Activated naive CD8-positive, alpha-beta T cell treated with anti-CD3 and anti-CD28 coated beads, Interleukin-2, amount 50 U/mL, for 16 hours (primary cell): ENCODE data around the gene CYP19A1.
"Not testable (repeated sequence)": the region's sequence is repeated elsewhere in the genome, so short reads cannot be mapped to it uniquely, and the experiment has no call there.

ENCODE experiments used
- DNase-seq: peaks from one replicate; pipeline ENCODE4 v3.0.0-alpha.2; 2020; ENCODE audit warnings: low read depth, low spot score

The CYP19A1 gene

DNA sequence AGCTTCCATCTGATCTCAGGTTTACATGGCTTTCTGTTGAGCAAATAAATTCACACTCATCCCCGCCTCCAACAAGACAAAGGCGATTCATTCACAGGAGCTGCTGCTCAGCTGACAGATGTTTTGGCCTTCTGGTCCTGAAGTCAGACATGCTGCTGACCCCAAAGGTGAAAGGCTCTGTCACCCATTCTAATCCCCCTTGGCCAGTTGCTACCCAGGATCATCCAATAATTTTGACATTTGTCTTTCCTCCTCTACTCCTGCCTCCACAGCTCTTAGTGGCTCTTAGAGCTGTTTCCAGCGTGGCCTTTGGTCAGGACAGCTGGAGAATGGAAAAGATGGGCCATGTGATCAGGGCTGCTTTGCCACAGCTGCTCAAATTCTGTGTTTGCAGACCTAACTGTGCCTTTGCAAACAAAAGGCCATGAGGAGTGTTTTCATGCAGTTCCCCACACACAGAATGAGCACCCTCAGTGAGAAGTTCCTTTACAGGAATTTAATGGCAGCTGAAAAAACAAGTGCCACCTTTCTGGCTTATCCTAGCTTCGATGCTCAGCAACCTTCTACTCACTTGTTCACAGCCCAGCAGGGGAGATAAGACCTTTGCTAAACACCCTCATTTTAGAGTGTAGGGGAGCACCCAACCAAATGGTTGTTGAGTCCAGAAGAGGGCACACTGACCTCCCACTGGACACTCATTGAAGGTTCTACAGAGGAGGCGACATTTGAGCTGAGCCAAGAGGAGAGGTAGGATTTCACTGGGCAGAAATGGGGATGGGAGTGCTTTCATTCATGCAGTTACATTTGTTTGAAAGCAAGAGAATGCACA, 39.0 kb downstream of the CYP19A1 start:
- no peak for DNase-seq

DNA sequence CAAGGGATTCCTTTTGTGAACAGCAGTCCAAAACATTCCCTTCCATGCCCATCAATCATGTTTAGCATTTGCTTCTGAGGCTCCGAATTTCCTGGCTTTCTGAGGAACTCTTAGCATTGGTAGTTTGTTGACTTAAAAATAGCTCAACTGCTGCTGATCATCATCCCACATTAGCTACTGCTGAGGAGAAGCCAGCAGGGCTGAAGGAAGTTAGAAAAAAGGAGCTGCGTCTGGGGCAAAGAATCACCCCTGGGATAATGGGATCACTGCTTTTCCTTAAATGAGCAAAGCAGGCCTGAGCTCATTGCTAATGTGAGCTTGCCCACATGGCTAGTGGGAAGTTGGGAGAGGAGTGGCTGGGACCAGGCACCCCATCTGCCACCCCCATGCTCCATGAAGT, 39.8 kb downstream of the CYP19A1 start:
- no peak for DNase-seq

DNA sequence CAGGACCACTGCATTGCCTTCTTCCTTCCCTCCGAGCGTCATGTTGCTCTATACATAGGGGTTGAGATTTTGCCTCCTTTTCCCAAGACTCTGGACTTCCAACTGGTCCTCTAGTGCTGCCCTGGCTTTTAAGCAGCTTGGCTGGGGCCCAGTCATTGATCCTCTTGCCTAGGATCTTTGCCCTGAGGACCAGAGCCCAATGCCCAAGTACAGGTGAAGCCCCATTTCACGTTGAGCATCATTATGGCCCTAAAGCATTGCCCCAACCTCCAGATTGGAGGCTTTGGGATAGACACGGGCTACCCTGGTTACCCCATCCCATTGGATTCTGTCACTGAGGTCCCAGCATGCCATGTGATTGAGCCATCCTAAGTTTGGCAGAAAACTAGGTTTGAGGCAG, 47.7 kb downstream of the CYP19A1 start:
- DNase-seq, result no peak

DNA sequence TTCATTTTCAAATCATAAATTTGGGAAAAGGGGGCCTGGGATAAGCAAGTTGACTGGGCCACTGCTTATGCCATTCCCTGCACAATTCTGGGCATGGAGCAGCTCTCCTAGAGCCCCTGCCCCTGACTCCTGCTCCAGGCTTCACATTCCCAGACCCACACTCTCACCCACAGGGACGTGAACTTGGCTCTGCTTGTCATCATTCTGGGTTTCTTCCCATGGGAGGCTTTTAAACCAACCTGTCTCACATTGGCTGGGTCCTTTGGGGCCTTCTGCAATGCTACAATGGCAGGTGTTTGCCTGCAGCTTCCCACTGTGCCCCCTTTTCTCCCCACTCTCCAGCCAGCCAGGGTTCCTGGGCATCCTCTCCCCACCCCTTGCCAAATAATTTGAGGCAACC, 49.1 kb downstream of the CYP19A1 start:
- DNase-seq, result no peak

DNA sequence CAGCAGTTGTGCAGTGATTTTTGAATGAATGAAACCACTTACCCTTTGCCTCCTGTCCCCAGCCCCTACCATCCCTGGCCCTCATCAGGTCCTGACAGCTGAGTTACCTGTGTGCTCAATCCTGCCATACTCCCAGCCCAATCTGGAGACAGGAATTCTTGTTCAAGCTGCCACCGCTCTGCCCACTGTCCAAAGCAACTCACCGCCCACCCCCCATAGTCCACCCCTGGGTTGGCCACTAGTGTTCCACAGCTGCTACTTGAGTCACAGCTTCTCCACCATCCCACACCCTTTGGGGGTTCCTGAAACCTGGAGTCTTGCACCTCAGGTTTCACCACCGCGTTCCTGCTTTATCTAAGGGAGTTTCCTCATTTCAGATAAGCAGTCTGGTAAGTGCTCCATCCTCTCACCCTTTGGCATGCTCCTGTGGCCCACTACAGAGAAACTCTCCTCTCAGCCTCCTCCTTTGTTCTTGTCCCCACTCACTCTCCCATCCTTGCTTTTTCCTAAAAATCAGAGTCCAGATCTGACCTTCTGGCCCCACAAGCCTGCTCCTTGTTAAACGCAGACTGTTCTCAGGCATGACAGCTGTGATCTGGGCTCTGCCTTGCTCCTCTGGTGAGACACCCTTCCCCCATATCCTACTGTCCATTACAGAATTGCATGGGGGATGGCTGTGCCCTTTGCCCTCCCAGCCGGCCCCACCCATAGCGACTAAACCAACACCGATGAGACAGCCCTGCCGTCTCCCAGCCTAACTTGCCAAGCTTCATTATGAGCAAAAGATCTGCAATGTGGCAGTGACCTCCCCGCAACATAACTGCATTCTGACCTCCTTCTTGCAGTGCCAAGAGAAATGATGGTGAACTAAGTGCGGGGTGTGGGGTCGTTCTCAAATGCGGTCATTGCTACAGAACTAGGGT, 50.0 kb downstream of the CYP19A1 start:
- DNase-seq, result no peak

DNA sequence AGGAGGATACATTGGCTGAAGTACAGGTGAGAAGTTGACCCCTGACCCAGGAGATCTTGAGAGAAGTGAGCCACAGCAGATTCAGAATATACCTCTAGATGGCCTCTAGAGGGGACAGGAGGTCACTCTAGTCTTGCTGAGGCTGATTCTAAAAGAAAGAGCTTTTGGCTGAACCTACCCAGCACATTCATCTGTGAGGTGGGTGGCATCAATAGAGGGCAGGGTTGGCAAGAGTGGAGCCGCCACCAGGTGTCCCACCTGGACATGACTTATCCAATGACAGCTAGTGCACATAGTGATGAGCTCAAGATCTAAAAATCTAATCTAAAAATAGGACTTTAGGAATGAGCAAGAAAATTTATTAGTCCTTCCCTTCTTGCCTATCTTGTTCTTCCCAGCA, 51.6 kb downstream of the CYP19A1 start:
- DNase-seq, result no peak

DNA sequence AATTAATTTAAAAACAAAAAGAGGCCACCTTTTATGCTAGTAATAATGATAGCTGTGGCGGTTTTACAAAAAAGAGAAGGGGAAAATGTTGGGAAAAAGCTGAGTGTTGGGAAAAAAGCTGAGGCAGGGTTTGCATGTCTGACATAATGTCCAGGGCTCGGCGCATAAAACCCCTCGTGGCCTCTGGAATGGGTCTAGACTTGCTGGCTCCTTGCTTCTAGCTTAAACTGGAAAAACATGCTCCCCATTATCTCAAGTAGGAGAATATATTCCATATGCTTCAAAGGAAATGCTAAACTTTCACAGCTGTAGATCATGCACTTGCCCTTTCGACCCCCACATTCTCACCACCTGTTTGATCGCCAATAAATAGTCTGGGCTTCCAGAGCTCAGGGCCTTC, 53.0 kb downstream of the CYP19A1 start:
- DNase-seq, result no peak

DNA sequence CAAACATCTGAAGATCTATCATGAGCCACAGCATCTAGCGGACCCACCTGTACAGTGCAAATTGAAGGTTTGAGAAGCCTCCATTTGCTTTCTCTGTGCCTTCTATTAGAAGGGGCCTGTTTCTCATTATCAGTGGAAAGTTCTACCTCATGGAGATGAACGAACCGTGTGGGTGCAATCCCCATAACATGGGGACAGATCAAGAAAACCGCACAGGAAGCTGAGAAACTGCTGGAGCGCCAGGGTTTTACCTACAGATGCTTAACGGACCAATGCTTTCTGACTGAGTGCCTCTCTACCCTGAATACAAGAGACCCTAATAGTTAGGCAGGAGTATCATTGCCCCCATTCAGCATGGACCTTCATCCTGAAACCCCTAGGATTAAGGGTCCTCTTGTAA, 53.5 kb downstream of the CYP19A1 start:
- DNase-seq, result no peak

DNA sequence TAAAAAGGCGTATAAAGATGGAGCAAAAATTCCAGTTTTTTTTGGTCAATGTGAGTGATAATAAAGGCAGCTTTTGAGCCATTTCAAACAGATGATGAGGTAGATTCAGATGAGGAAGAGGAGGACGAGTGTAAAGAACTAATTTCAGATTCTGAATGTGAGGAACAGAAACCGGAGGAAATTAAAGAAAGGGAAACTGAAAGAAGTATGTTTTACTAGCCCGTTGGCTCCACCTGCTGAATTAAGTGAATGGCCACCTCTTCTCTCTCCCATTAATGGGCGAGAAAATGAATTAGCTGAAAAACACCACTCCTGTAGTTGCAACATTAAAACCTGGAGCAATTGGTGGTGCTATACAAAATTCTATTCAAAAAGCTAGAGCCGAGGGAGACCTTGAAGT, 55.4 kb downstream of the CYP19A1 start:
- no peak for DNase-seq

DNA sequence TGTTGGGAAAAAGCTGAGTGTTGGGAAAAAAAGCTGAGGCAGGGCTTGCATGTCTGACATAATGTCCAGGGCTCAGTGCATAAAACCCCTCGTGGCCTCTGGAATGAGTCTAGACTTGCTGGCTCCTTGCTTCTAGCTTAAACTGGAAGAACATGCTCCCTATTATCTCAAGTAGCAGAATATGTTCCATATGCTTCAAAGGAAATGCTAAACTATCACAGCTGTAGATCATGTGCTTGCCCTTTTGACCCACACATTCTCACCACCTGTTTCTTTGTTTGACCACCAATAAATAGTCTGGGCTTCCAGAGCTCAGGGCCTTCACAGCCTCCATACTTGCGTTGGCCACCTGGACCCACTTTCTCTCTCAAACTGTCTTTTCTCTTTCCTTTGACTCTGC, 56.2 kb downstream of the CYP19A1 start:
- not testable (repeated sequence) for DNase-seq

DNA sequence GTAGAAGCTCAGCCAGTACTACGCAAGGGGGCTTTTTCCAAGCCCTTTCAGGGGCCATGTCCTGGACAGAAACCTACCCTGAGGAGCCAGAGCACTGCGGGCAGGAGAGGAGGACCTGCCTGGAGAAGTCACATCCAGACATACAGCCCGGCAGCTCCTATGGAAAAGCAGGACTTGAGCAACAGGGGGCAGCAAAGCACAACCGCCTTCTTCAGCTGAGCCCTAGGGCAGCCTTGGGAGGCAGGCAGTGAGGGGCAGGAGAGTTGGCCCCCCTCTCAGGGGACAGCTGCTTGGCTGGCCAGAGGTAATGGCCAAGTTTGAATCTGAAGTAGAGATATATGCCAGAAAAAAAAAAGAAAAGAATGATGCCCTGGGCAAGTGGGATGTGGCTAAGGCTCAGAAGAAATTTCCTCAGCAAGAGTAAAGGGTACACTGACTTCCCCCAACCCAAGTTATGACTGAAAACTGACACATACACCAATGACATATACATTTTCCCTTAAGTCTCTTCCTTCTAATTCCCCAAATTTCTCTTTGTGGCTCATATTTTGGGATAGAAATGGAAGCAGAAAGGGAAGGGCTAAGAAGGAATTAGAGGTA, 56.9 kb downstream of the CYP19A1 start:
- DNase-seq, result no peak

DNA sequence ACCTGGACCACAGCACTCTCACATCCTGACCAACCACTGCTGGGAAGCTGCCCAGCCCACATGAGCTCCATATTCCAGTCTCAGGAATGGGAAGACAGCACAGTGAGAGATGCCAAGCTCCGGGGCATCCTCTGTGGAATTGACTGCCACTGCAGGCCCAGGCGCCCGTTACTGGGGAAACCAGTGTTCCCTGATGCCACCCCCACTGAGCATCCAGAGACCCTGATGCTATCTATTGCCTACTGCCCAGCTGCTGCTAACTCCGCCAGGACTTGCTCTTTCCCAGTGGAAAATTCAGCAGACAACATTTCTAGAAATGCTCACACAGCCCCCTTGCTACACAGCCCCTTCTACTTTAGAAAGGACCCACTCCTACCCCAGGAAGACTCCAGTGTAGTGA, 57.6 kb downstream of the CYP19A1 start:
- DNase-seq, result no peak

DNA sequence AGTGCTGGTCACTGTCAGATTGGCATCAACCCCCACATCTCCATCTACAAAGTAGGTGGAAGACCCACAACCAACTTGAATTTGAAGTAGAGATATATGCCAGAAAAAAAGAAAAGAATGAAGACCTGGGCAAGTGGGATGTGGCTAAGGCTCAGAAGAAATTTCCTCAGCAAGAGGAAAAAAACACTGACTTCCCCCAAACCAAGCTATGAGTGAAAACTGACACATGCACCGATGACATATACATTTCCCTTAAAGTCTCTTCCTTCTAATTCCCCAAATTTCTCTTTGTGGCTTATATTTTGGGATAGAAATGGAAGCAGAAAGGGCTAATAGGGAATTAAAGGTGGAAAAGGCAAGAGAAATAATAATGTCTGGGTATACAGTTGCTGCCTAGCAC, 59.0 kb downstream of the CYP19A1 start:
- DNase-seq, result no peak

DNA sequence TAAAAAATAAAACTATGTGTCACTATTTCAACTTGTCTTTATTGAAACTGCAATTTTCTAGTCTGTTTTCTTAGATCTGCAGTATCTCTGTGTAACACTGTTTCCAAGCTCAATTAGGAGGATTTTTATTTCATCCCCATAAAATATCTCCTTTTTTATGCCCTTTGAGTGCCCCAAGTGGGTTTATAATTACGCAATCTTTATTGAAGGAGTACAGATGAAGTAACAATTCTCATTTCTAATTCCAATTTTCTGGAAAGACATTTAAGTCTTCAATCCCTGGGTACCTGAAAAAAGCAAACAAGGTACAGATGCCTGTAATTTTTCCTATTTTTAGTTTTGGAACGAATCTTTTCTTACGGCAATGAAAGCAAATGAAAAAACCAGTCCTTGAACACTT, 61.3 kb downstream of the CYP19A1 start:
- no peak for DNase-seq

DNA sequence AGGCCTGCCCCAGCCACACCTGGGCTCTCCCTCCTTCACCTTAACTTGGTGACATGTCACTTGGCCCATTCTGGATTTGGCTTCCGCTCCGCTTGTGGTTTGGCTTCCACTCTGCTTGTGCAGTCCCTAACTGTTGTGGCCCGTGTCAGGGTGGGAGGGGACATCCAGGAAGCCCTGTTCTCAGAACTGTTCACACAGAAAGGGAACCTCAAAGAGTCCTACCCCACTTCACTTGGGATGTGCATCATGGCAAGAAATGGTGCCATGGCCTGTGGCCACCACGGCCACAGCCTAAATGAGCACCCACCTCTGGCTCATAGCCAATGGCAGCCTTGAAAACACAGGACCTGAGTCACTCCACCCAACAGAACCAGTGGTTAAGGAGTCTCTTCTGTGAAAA, 63.4 kb downstream of the CYP19A1 start:
- no peak for DNase-seq

DNA sequence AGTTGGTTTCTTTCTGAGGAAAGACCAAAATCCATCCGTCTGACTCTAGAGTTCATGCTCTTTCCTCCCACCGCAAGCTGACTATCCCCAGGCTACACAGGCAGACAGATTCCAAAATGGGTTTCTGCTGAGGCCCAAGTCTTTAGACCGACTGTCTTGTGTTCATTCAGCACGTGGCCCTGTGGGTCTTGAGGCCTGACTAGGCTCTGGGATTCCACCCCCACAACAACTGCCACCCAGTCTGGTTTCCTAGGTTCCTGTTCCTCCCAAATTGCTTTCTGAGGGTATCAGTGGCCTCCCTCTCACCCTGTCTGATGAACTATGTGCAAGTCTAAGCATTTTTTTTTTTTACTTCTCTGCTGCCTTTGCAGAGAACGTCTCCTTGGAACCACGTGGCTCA, 67.7 kb downstream of the CYP19A1 start:
- no peak for DNase-seq

DNA sequence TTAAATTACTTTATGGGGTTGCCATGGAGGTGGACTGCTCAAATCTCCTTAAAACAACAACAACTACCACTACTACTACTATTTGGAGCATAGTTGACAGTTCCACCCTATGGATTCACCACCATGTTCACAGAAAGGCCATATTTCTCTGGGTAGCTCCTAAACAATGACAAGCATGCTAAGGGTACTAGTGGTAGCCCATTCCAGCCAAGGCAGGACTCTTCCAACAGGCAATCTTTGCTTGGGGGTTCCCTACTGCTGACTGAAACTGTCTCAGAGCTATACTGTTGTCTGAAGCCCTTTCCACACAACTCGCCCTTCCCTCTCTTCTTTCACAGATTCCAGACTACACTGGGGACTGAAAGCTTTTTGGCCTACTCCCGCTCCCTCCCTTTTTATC, 68.9 kb downstream of the CYP19A1 start:
- no peak for DNase-seq

DNA sequence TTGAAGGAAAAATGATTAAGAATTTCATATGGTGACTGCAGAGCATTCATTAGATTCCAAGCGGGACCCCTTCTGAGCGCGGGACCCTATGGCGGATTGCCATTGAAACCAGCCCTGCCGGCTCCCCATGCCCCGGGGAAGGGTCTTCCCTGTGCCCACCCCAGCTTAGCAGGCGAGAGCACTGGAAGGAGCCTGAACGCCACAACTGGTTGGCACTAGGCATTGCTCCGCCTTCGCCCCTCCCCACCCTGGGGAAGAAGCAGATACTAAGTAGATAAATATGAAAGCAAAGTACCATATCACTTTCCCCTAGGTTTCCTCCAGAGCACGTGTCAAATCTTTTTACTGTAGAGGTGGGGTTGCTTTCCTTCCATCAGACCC, 70.7 kb downstream of the CYP19A1 start:
- DNase-seq, result no peak

DNA sequence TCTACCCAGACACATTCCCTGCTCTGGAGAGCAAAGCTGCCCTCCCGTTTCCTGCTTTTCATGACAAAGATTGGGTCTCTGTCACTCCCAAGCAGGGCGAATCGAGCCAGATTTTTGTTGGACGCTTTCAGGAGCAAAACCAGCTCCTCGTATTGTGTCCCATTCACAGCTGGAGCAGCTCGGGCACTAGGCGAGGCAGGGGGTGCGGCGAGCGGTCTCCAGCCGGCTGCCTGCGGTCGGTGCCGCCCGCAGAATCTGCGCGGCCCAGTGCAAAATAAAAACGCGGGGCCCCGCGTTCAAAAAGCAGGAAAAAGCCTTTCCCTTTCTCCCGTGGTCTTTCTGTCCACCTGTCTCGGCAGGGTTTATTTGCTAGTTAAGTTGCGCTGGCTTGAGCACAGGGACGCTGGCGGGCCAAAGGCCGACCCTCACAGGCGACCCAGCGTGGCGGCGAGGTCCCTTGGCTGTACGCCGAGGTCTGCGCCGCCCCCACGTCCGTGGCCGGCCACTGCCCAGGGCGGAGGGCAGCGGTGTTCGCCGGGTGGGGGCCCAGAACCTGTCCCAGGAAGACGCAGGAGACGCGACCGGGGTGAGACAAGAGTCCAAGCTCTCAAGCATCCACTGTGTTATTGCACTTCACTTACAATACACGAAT, 71.2 kb downstream of the CYP19A1 start:
- no peak for DNase-seq

DNA sequence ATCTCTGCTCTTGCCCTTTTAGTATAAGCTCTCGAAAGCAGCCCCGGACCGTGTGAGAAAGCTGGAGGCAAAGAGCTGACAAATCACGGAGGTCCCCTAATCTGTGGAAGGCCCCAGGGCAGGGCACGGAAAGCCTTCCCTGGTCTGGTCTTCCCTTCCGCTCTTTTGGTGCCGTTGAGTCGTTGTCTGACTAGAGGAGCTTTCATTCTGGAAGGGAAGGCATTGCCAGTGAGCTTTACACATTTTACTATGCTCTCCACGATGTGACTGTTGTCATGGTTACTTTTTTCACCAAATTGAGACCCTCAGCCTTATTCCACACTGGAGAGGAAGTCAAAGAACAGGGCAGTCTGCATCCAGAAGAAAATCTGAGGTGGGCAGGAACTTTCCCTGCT, 71.7 kb downstream of the CYP19A1 start:
- no peak for DNase-seq

DNA sequence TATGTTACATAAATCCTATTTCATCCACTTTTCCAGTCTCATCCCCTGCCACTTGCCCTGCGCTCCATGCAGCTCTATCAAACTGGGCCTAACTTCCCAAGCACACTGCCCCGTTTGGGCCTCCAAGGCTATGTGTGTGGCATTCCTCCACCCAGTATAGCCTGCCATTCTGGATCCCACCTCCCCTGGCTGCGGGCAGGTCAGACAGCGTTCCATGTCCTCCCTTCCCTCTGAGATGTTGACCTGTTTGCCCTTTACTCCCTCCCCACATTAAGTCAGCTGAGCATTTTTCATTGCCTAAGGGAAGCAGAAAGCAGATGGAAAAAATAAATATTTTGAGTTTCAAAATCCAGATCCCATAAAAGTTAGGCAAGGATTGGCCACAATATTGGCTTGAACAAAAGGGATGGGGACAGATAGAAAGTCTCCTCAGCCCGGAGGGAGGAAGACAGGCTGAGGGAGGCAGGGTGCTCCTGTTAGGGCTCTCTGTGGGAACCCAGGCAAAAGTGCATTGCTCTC, 73.3 kb downstream of the CYP19A1 start:
- no peak for DNase-seq

DNA sequence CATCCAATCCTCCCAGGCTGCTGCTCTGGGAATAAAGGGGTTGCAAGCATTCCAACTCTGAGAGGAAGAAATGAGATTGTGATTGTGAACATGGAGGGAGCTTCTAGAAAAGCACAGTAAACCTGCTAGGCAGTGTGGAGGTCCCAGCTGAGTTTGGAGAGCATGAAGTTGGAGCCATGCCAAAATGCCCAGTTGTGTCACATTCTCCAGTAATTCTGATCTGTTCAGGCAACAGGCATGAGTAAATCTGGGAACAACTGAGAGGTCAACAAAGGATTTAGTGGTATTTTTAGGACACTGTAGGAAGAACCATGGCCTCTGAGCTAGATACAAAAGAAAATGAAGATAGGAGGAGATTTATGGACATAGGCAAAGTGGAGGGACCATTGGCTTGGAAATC, 74.7 kb downstream of the CYP19A1 start:
- DNase-seq, result no peak
